ENCODE results near the gene SERPINA6.

SERPINA6 gene

DNA sequence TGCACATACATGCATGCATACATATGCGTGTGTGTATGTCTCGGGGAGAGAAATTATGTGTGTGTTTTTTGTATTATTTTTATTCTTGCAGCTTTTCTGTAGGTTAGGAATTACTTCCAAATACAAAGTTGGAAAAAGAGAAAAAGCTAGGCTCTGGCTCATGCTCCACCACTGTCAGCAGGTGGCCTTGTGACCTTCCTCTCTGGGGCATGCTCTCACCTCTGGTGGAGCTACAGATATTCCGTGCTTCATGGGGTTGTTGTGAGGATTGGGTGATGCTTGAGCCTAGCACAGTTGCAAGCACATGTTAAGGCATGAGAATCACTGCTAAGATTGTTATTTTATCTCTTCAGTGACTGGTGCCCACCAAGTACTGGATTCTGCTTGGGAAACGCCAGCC is 6.7 kb upstream of the SERPINA6 start:
- H3K36me3 ChIP-seq (ENCODE audit: control insufficient read depth, insufficient read depth, low read length) = no peaks in the 10 kb centered on the region
- TF ChIP-seq, protein P1, sequence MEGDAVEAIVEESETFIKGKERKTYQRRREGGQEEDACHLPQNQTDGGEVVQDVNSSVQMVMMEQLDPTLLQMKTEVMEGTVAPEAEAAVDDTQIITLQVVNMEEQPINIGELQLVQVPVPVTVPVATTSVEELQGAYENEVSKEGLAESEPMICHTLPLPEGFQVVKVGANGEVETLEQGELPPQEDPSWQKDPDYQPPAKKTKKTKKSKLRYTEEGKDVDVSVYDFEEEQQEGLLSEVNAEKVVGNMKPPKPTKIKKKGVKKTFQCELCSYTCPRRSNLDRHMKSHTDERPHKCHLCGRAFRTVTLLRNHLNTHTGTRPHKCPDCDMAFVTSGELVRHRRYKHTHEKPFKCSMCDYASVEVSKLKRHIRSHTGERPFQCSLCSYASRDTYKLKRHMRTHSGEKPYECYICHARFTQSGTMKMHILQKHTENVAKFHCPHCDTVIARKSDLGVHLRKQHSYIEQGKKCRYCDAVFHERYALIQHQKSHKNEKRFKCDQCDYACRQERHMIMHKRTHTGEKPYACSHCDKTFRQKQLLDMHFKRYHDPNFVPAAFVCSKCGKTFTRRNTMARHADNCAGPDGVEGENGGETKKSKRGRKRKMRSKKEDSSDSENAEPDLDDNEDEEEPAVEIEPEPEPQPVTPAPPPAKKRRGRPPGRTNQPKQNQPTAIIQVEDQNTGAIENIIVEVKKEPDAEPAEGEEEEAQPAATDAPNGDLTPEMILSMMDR (IDR thresholded peaks at IDR 0.05; ENCODE audit: insufficient read depth, low read length, poor library complexity, severe bottlenecking) = no peak
- H3K27me3 ChIP-seq (replicated peaks; ENCODE audit: control insufficient read depth, insufficient read depth, low read length) = no peaks in the 10 kb centered on the region
- DNase-seq (ENCODE audit: extremely low read depth, insufficient read length) = no peak
- no peak overlapping the region for H3K4me3 ChIP-seq (replicated peaks; ENCODE audit: low read depth, low read length)

DNA sequence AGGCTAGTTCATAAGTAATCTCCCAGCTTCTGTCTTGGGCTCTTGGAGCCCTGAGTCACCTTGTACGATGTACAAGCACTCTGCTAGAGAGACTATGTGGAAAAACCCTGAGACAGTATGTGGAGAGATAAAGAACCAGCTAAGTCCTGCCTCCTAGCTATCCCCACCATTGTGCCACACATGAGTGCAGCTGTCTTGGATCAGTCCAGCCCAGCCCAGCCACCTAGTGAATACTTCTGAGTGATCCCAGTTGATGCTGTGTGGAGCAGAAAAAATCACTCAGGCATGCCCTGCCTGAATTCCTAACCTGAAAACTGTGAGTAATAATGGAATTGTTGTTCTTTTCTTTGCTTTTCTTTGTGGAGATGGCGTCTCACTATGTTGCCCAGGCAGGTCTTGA is 5.1 kb upstream of the SERPINA6 start:
- no peak for DNase-seq (ENCODE audit: extremely low read depth, insufficient read length)
- Histone ChIP-seq H3K4me3 (replicated peaks; ENCODE audit: low read depth, low read length) (no peak overlapping the region), H3K27me3 (replicated peaks; ENCODE audit: control insufficient read depth, insufficient read depth, low read length) (no peaks in the 10 kb centered on the region), H3K36me3 (ENCODE audit: control insufficient read depth, insufficient read depth, low read length) (no peaks in the 10 kb centered on the region)
- TF ChIP-seq, protein P1 (IDR thresholded peaks at IDR 0.05; ENCODE audit: insufficient read depth, low read length, poor library complexity, severe bottlenecking) = no peak

DNA sequence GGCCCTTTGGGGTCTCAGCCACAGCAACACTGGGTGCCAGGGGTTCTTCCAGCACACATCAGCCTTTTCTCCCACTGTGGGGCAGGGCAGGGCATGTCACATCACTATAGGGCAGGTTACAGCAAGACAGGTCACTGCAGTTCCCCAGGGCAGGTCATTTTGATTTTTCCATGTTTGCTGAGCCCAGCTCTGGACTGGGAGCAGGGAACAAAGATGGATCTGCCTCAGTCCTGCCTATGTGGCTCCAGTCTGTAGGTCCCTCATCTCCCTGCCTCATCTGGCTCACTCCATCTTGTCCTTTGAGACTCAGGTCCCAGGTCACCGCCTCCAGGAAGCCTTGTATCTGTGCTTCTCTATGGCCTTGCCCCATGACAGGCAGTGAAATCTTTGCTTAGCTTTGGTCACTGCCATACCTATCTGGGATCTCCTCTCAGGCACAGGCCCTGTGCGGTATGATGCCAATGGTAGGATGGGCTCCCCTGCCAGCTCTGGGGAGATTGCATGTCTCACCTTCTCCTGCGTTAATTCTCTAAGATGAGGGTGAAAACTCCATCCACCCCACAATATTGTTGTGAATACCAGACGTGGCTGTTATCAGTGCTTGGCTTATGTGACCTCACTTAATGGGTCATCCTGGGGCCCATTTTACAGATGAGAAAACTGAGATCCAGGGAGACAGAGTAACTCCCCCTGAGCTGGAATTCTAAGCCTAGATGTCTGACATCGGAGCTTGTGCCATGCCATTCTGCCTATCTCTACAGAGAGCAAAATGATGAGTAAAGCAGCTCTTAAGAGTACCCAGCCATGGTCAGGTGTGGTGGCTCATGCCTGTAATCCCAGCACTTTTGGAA is 1.5 kb downstream of the SERPINA6 start:
- Histone ChIP-seq H3K4me3 (replicated peaks; ENCODE audit: low read depth, low read length) (no peak overlapping the region), H3K36me3 (ENCODE audit: control insufficient read depth, insufficient read depth, low read length) (no peaks in the 10 kb centered on the region), H3K27me3 (replicated peaks; ENCODE audit: control insufficient read depth, insufficient read depth, low read length) (no peaks in the 10 kb centered on the region)
- no peak for DNase-seq (ENCODE audit: extremely low read depth, insufficient read length)
- TF ChIP-seq, protein P1 (IDR thresholded peaks at IDR 0.05; ENCODE audit: insufficient read depth, low read length, poor library complexity, severe bottlenecking) = no peak

DNA sequence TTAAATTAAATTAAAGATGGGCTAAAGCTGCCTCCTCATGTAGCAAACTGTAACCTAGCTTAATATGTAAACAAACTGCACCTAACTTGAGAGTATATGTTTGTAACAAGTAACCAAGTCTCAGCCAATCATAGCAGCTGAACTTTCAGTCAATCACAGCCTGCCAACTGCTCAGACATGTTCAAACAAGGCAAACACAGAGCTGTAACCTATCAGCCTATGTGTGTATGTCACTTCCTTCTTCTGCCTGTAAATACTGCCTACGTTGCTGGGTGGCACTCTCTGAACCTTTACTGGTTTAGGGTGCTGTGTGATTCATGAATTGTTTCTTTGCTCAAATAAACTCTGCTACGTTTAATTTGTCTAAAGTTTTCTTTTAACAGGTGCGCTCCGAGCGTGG is 2.9 kb downstream of the SERPINA6 start:
- TF ChIP-seq, protein P1 (IDR thresholded peaks at IDR 0.05; ENCODE audit: insufficient read depth, low read length, poor library complexity, severe bottlenecking) = no peak
- H3K36me3 ChIP-seq (ENCODE audit: control insufficient read depth, insufficient read depth, low read length) = no peaks in the 10 kb centered on the region
- no peak for DNase-seq (ENCODE audit: extremely low read depth, insufficient read length)
- no peaks in the 10 kb centered on the region for H3K27me3 ChIP-seq (replicated peaks; ENCODE audit: control insufficient read depth, insufficient read depth, low read length)
- no peak overlapping the region for H3K4me3 ChIP-seq (replicated peaks; ENCODE audit: low read depth, low read length)

DNA sequence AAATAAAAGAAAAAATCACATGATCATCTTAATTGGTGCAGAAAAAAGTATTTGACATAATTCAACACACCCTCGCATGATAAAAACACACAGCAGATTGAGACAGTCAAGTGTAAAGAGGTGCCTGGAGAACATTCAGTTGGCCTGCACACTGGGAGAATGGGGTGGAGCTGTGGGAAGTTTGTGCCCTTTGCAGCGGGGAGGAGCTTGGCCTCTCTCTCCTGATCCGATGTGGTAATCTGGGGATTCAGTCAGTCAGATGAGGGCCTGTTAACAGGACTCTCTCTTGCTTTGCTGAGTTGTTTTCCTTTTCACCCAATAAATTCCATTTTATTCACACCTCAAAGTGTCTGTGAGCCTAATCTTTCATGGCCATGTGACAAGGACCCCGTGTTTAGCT is 5.9 kb downstream of the SERPINA6 start:
- TF ChIP-seq, protein P1 (IDR thresholded peaks at IDR 0.05; ENCODE audit: insufficient read depth, low read length, poor library complexity, severe bottlenecking) = no peak
- no peaks in the 10 kb centered on the region for H3K27me3 ChIP-seq (replicated peaks; ENCODE audit: control insufficient read depth, insufficient read depth, low read length)
- no peak for DNase-seq (ENCODE audit: extremely low read depth, insufficient read length)
- H3K36me3 ChIP-seq (ENCODE audit: control insufficient read depth, insufficient read depth, low read length) = no peaks in the 10 kb centered on the region
- no peak overlapping the region for H3K4me3 ChIP-seq (replicated peaks; ENCODE audit: low read depth, low read length)
